ENCODE measurements around the gene SLC38A2. TPM values are rescaled to one million over a fixed set of nuclear protein-coding genes. Genes with fewer than 3 reads are reported as not detected.
A peak's percentile ranks its signal among the peaks of the same experiment; 100 is the strongest.

SLC38A2 gene
- total RNA-seq, 1 donor from 2014 or later, result 348 TPM

- no peak overlapping the region for H3K4me3 ChIP-seq
- peaks cover 30% of the 10 kb centered on the region for H3F3A ChIP-seq (ENCODE audit: low read depth)
- H3K9me3 Mint-ChIP-seq, result no peaks in the 10 kb centered on the region
- DNase-seq (ENCODE audit: low spot score), result no peak
- H3K27ac Mint-ChIP-seq, result no peak overlapping the region
- no peak overlapping the region for H3K27ac ChIP-seq
- H3K4me2 ChIP-seq, result no peak overlapping the region
- peaks cover 9% of the 10 kb centered on the region for H3K27me3 ChIP-seq
- peaks cover 20% of the 10 kb centered on the region for H3K4me1 ChIP-seq
- peaks cover 25% of the 10 kb centered on the region for H3K4me1 Mint-ChIP-seq
- H3K27me3 Mint-ChIP-seq (ENCODE audit: insufficient read depth, low read depth), result peaks cover 23% of the 10 kb centered on the region
- H4K20me1 ChIP-seq (ENCODE audit: low read depth), result peaks cover 15% of the 10 kb centered on the region
- no peak overlapping the region for H3K4me3 Mint-ChIP-seq
- no peaks in the 10 kb centered on the region for H3K9me3 ChIP-seq (ENCODE audit: low read depth)
- peaks cover 12% of the 10 kb centered on the region for H3K36me3 ChIP-seq
- H3K79me2 ChIP-seq (ENCODE audit: low read depth), result peaks cover 29% of the 10 kb centered on the region
- TF ChIP-seq CTCF (IDR thresholded peaks at IDR 0.05) (no peak), EZH2phosphoT487 (IDR thresholded peaks at IDR 0.05) (no peak), EZH2 (IDR thresholded peaks at IDR 0.05) (no peak)
- peaks cover 4% of the 10 kb centered on the region for H3K36me3 Mint-ChIP-seq
- no peak overlapping the region for H3K9ac ChIP-seq
- H2AFZ ChIP-seq (replicated peaks), result no peak overlapping the region
Observed at GRCh38 chr12:46374711-46375110, 2.1 kb upstream of the SLC38A2 start.

GRCh38 chr12:46374310-46374709 is 1.7 kb upstream of the SLC38A2 start:
- H3K36me3 Mint-ChIP-seq, result peaks cover 6% of the 10 kb centered on the region
- H3K9me3 ChIP-seq (ENCODE audit: low read depth), result no peaks in the 10 kb centered on the region
- no peak for TF ChIP-seq EZH2phosphoT487 (IDR thresholded peaks at IDR 0.05)
- TF ChIP-seq EZH2 (IDR thresholded peaks at IDR 0.05), result no peak
- TF ChIP-seq CTCF (IDR thresholded peaks at IDR 0.05), result no peak
- H3K4me2 ChIP-seq, result peak overlapping the region; percentile 96
- no peak overlapping the region for H2AFZ ChIP-seq (replicated peaks)
- peaks cover 34% of the 10 kb centered on the region for H3F3A ChIP-seq (ENCODE audit: low read depth)
- peaks cover 29% of the 10 kb centered on the region for H3K4me1 Mint-ChIP-seq
- H3K9me3 Mint-ChIP-seq, result no peaks in the 10 kb centered on the region
- peak overlapping the region; percentile 96 for H3K4me3 Mint-ChIP-seq
- H3K4me3 ChIP-seq, result peak overlapping the region; percentile 76
- H4K20me1 ChIP-seq (ENCODE audit: low read depth), result peaks cover 19% of the 10 kb centered on the region
- no peak overlapping the region for H3K9ac ChIP-seq
- DNase-seq (ENCODE audit: low spot score), result no peak
- no peak overlapping the region for H3K27ac Mint-ChIP-seq
- H3K27me3 Mint-ChIP-seq (ENCODE audit: insufficient read depth, low read depth), result peaks cover 21% of the 10 kb centered on the region
- H3K27ac ChIP-seq, result no peak overlapping the region
- H3K36me3 ChIP-seq, result peaks cover 16% of the 10 kb centered on the region
- peaks cover 25% of the 10 kb centered on the region for H3K4me1 ChIP-seq
- peaks cover 9% of the 10 kb centered on the region for H3K27me3 ChIP-seq
- peaks cover 33% of the 10 kb centered on the region for H3K79me2 ChIP-seq (ENCODE audit: low read depth)

GRCh38 chr12:46373301-46374296 is 1.0 kb upstream of the SLC38A2 start:
- no peaks in the 10 kb centered on the region for H3K9me3 ChIP-seq (ENCODE audit: low read depth)
- Mint-ChIP-seq H3K27ac (peak overlapping the region; percentile 89), H3K36me3 (peaks cover 9% of the 10 kb centered on the region), H3K9me3 (no peaks in the 10 kb centered on the region), H3K4me3 (peak overlapping the region; percentile 96), H3K27me3 (ENCODE audit: insufficient read depth, low read depth) (peaks cover 18% of the 10 kb centered on the region), H3K4me1 (peaks cover 32% of the 10 kb centered on the region)
- no peak overlapping the region for H3K27ac ChIP-seq
- H2AFZ ChIP-seq (replicated peaks), result peak overlapping the region; percentile 83
- H3K9ac ChIP-seq, result no peak overlapping the region
- peak; percentile 80 for DNase-seq (ENCODE audit: low spot score)
- H3K27me3 ChIP-seq, result peaks cover 9% of the 10 kb centered on the region
- H3F3A ChIP-seq (ENCODE audit: low read depth), result peaks cover 41% of the 10 kb centered on the region
- H3K4me1 ChIP-seq, result peaks cover 32% of the 10 kb centered on the region
- TF ChIP-seq CTCF (IDR thresholded peaks at IDR 0.05), result peak; percentile 5
- peak; percentile 18 for TF ChIP-seq EZH2phosphoT487 (IDR thresholded peaks at IDR 0.05)
- TF ChIP-seq EZH2 (IDR thresholded peaks at IDR 0.05), result no peak
- peaks cover 23% of the 10 kb centered on the region for H3K36me3 ChIP-seq
- H4K20me1 ChIP-seq (ENCODE audit: low read depth), result peaks cover 26% of the 10 kb centered on the region
- H3K79me2 ChIP-seq (ENCODE audit: low read depth), result peaks cover 40% of the 10 kb centered on the region
- H3K4me3 ChIP-seq, result peak overlapping the region; percentile 76
- peak overlapping the region; percentile 96 for H3K4me2 ChIP-seq

All from neural progenitor cell (in vitro differentiated cells).